ENCODE data around the gene DRD3. TPM values are rescaled to one million over a fixed set of nuclear protein-coding genes. Genes with fewer than 3 reads are reported as not detected.

Gene DRD3
- total and polyA plus RNA-seq, 2 donors (not counting 3 experiments of a cell fraction or from before 2014, with no cell fraction given): not detected

GRCh38 chr3:114152519-114153151 is 26.2 kb downstream of the DRD3 start:
- Histone ChIP-seq H3K9ac (replicated peaks; ENCODE audit: extremely low read depth, insufficient read depth, low read length) (no peak overlapping the region), H3K9me3 (replicated peaks; ENCODE audit: control insufficient read depth, insufficient read depth, low read length) (no peaks in the 10 kb centered on the region), H3K79me2 (ENCODE audit: control insufficient read depth, insufficient read depth, low read length) (no peaks in the 10 kb centered on the region), H3K36me3 (ENCODE audit: control insufficient read depth in 2 of 2, extremely low read depth in 1 of 2, insufficient read depth in 2 of 2, low read length in 2 of 2) (no peaks in the 10 kb centered on the region), H3K4me1 (ENCODE audit: control insufficient read depth, extremely low read depth, insufficient read depth, low read length) (peaks cover 4% of the 10 kb centered on the region), H3K27ac (ENCODE audit: insufficient read depth, low read depth, low read length) (no peak overlapping the region), H3K27me3 (ENCODE audit: control insufficient read depth in 2 of 2, insufficient read depth in 2 of 2, low read length in 2 of 2) (no peaks in the 10 kb centered on the region), H3K4me2 (ENCODE audit: insufficient read depth, low read length) (peak overlapping the region; percentile 64), H2AFZ (ENCODE audit: low read depth, low read length) (peak overlapping the region; percentile 87), H3K9me1 (replicated peaks; ENCODE audit: control insufficient read depth, extremely low read depth, insufficient read depth, low read length) (no peaks in the 10 kb centered on the region), H4K20me1 (replicated peaks; ENCODE audit: control insufficient read depth, extremely low read depth, insufficient read depth, low read length) (no peaks in the 10 kb centered on the region), H3K4me3 (replicated peaks in 1 of 3; ENCODE audit: insufficient read depth in 1 of 3, low read depth in 1 of 3, low read length in 3 of 3) (peak overlapping the region in 2 of 3 experiments; percentile 9 to 31)
- intact Hi-C loops (cut with micrococcal nuclease): loop anchor here (1.0 to 10.0 kb wide), 11 partner anchors 30 to 416 kb away; partner anchors contain the start of genes CCDC191, GRAMD1C, QTRT2 and ZDHHC23
- DNase-seq (ENCODE audit: low read depth, low spot score) (peak; percentile 83), FAIRE-seq (peak; percentile 90)
- TF ChIP-seq POLR2A (IDR thresholded peaks at IDR 0.05; ENCODE audit: low read depth, low read length): no peak
- TF ChIP-seq GATA2 (IDR thresholded peaks at IDR 0.05; ENCODE audit: insufficient read depth, insufficient read length, low read depth, low read length): no peak
- TF ChIP-seq FOS (IDR thresholded peaks at IDR 0.05; ENCODE audit: borderline replicate concordance, insufficient read depth, low read length): no peak
- TF ChIP-seq POLR2AphosphoS5 (IDR thresholded peaks at IDR 0.05; ENCODE audit: insufficient read depth, low read depth, low read length): peak; percentile 50
- no peak for TF ChIP-seq MAX (IDR thresholded peaks at IDR 0.05; ENCODE audit: insufficient read depth, insufficient read length)
- peak; percentile 89 to 91 for TF ChIP-seq CTCF (IDR thresholded peaks at IDR 0.05; ENCODE audit: extremely low read depth in 1 of 2, insufficient read depth in 1 of 2, low read depth in 1 of 2, low read length in 2 of 2)
- CTCF ChIA-PET: interaction anchor here (0.7 to 5.1 kb wide), 17 partner anchors 9 to 415 kb away, joined by 3 to 113 read pairs (median 6); no protein-coding TSS in a partner anchor
- dilution Hi-C loops (cut with MboI; ENCODE audit: extremely low pct_ligation_motif_present, low sequenced_read_pairs): no loop called here
- no TSS peak for BruUV-seq (replicated peaks)
- POLR2A ChIA-PET: no interaction called here
